Measurements from ENCODE around the gene TCHH.
"Not testable (repeated sequence)": the region's sequence is repeated elsewhere in the genome, so short reads cannot be mapped to it uniquely, and the experiment has no call there.

The TCHH gene

DNA sequence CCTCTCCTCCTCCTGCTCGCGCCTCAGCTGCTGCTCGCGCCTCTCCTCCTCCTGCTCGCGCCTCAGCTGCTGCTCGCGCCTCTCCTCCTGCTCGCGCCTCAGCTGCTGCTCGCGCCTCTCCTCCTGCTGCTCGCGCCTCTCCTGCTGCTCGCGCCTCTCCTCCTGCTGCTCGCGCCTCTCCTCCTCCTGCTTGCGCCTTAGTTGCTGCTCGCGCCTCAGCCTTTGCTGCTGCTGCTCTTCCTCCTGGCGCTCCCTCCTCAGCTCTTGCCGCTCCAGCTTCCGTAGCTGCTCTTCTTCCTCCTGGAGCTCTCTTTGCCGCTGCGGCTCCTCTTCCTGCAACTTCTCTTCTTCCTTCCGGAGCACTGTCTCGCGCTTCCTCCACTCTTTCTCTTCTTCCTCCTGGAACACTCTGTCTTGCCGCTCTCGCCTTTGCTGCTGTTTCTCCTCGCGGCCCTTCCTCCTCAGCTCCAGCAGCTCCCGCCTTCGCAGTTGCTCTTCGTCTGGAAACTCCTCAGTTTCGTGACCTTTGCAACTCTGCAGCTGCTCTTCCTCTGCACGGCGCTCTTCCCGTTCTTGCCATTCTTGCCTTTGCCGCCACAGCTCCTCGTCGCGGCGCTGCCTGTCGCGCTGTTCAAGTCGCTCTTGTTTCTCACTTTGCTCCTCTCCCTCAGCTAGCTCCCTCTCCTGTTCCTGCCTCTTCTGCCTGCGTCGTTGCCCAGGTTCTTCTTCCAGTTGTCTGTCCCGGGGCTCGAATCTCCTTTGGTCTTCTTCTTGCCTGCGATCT, 3.0 kb downstream of the TCHH start:
- no peak for DNase-seq (ENCODE audit: low read depth in 2 of 2)

DNA sequence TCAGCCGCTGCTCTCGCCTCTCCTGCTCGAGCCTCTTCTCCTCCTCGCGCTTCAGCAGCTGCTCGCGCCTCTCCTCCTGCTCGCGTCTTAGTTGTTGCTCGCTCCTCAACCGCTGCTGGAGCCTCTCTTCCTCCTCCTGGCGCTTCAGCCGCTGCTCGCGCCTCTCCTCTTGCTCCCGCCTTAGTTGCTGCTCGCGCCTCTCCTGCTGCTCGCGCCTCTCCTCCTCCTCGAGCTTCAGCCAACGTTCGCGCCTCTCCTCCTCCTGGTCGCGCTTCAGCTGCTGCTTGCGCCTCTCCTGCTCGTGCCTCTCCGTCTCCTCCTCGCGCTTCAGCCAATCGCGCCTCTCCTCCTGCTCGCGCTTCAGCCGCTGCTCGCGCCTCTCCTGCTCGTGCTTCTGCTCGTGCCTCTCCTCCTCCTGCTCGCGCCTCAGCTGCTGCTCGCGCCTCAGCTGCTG, 3.7 kb downstream of the TCHH start:
- no peak for DNase-seq (ENCODE audit: low read depth in 2 of 2)

DNA sequence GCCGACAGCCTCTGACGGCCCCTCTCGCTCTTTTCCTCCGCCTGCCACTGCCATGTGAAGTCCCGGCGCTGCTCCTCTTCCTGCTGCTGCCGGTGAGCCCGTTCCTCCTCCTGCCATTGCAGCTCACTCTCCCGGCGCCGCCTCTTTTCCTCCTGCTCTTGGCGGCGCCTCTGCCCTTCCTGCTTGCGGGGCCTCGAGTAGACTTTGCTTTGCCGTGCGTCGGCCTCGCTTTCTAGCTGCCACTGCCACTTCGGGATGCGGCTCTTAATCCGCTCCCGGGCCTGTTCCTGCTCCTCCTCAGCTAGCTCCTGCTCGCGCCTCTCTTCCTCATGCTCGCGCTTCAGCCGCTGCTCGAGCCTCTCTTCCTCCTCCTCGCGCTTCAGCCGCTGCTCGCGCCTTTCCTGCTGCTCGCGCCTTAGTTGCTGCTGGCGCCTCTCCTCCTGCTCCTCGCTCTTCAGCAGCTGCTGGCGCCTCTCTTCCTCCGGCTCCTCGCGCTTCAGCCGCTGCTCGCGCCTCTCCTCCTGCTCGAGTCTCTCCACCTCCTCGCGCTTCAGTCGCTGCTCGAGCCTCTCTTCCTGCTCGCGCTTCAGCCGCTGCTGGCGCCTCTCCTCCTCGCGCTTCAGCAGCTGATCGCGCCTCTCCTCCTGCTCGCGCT, 4.3 kb downstream of the TCHH start:
- no peak for DNase-seq (ENCODE audit: low read depth in 2 of 2)

DNA sequence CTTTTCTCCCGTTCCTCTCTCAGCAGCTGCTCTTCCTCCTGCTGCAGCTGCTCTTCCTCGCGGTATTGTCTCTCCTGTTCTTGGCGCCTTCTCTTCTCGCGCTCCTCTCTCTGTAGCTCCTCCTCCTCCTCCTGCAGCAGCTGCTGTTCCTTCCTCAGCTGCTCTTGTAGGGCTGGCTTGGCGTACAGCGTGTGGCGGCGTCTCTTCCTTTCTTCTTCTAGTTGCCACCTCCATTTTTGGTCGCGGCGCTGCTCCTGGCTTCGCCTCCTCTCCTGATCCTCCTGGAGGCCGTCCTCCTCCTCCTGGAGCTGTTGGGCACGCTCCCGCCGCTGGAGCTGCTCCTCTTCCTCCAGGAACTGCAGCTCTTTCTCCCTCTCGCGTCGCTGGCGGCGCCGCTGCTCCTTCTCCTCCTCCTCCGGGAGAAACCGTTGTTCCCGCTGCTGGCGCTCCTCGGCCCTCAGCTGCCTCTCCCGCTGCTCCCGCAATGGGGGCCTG, 4.8 kb downstream of the TCHH start:
- no peak for DNase-seq (ENCODE audit: low read depth in 2 of 2)

DNA sequence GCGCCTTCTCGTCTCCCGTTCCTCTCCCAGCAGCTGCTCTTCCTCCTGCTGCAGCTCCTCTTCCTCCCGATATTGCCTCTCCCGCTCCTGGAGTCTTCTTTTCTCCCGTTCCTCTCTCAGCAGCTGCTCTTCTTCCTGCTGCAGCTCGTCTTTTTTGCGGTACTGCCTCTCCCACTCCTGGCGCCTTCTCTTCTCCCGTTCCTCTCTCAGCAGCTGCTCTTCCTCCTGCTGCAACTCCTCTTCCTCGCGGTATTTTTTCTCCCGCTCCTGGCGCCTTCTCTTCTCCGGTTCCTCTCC, 5.3 kb downstream of the TCHH start:
- DNase-seq (ENCODE audit: low read depth in 2 of 2), result no peak

DNA sequence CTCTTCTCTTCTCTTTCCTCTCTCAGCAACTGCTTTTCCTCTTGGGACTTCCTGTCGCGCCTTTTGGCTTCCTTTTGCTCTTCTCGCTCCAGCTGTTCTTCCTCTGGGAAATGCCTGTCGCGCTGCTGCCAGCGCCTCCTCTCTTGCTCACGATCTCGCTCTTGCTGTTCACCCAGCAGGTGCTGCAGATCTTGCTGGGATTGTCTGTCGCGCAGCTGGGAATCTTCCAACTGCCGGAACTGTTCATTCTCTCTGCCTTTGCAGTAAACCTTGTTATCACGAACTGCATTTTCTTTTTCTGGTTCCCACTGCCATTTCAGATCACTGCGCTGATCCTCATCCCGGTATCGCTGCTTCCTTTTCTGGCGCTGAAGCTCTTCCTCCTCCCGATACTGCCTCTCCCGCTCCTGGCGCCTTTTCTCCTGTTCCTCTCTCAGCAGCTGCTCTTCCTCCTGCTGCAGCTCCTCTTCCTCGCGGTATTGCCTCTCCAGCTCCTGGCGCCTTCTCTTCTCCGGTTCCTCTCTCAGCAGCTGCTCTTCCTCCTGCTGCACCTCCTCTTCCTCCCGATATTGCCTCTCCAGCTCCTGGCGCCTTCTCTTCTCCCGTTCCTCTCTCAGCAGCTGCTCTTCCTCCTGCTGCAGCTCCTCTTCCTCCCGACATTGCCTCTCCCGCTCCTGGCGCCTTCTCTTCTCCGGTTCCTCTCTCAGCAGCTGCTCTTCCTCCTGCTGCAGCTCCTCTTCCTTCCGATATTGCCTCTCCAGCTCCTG, 5.8 kb downstream of the TCHH start:
- DNase-seq (ENCODE audit: low read depth in 2 of 2), result no peak

DNA sequence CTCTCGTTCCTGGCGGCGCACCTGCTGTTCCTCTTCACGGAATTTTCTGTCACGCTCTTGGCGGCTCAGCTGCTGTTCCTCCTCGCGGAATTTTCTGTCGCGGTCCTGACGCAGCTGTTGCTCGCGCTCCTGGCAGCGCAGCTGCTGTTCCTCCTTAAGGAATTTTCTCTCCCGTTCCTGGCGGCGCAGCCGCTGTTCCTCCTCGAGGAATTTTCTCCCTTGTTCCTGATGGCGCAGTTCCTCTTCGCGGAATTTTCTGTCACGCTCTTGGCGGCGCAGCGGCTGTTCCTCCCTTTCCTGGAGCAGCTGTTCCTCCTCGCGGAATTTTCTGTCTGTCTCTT, 6.4 kb downstream of the TCHH start:
- no peak for DNase-seq (ENCODE audit: low read depth in 2 of 2)

DNA sequence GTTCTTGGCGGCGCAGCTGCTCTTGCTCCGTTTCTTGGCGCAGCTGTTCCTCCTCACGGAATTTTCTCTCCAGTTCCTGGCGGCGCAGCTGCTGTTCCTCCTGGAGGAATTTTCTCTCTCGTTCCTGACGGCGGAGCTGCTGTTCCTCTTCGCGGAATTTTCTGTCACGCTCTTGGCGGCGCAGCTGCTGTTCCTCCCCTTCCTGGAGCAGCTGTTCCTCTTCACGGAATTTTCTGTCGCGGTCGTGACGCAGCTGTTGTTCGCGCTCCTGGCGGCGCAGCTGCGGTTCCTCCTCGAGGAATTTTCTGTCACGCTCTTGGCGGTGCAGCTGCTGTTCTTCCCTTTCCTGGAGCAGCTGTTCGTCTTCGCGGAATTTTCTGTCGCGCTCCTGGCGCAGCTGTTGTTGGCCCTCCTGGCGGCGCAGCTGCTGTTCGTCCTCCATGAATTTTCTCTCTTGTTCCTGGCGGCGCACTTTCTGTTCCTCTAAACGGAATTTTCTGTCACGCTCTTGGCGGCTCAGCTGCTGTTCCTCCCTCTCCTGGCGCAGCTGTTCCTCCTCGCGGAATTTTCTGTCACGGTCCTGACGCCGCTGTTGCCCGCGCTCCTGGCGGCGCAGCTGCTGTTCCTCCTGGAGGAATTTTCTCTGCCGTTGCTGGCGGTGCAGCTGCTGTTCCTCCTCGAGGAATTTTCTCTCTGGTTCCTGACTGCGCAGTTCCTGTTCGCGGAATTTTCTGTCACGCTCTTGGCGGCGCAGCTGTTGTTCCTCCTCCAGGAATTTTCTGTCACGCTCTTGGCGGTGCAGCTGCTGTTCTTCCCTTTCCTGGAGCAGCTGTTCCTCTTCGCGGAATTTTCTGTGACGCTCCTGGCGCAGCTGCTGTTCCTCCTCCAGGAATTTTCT, 7.0 kb downstream of the TCHH start:
- no peak for DNase-seq (ENCODE audit: low read depth in 2 of 2)

DNA sequence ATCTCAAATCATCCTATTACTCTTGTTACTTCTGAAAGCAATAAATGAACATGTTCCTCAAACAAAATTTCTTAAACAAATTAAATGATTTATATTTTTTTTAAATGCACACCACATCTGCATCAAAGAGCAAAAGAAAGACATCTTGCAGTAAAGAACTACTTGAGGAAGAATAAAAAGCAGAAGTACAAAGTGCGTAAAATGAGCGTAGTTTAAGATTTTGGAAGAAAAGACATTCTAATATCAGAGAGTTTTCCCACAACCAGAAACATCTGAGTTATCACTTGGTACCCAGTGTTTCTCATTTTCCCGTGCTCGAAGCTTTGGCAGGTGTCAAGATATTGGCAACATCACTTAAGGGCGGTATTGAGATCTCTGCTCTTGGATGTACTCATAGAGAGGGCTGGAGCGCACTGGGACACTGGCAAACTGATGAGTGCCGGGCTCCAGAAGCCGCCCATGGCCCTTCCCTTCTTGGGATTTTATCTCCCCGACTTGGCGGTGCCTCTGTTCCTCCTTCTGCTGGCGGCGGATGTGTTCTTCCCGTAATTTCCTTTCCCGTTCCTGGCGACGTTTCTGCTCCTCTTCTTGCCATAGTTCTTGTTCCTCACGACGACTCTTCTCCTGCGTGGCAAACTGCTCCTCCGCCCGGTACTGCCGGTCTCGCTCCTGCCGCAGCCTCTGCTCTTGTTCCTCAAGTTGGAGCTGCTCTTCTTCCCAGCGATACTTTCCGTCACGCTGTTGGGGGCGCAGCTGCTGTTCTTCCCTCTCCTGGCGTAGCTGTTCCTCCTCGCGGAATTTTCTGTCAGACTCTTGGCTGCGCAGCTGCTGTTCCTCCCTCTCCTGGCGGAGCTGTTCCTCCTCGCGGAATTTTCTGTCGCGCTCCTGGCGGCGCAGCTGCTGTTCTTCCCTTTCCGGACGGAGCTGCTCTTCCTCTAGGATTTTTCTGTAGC, 7.9 kb downstream of the TCHH start:
- no peak for DNase-seq (ENCODE audit: low read depth in 2 of 2)

DNA sequence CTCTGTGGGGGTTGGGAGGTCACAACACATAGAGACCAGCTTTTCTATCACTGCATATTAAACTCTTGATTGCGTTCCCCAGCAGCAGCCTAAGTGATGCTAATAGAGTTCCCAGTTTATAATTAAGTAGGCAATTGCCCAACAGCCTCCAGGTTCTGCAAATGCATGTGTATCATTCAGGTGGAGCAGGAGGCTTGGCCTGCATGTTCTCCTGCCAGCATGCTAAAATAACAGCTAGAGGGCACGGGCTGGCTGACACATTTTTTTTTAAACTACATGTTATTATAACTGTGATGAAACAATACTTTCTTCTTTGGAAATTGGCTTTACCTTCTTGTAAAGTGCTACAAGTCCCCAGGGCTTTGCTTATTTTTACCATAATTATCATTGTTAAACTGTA, 10.4 kb downstream of the TCHH start:
- no peak for DNase-seq (ENCODE audit: low read depth in 2 of 2)

DNA sequence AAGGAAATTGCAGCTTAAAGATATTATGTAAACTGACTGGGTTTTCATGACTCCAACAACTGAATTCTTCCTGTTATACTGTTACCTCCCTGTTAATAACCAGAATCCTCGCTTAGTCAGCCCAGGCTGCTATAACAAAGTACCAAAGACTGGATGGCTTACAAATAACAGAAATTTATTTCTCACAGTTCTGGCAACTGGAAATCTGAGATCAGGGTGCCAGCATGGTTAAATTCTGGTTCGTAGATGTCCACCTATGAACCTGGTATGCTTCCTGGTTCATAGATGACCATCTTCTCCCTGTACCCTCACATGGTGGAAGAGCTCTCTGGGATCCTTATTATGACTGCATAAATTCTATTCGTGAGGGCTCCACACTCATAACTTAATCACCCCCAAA, 18.3 kb downstream of the TCHH start:
- no peak for DNase-seq (ENCODE audit: low read depth in 2 of 2)

DNA sequence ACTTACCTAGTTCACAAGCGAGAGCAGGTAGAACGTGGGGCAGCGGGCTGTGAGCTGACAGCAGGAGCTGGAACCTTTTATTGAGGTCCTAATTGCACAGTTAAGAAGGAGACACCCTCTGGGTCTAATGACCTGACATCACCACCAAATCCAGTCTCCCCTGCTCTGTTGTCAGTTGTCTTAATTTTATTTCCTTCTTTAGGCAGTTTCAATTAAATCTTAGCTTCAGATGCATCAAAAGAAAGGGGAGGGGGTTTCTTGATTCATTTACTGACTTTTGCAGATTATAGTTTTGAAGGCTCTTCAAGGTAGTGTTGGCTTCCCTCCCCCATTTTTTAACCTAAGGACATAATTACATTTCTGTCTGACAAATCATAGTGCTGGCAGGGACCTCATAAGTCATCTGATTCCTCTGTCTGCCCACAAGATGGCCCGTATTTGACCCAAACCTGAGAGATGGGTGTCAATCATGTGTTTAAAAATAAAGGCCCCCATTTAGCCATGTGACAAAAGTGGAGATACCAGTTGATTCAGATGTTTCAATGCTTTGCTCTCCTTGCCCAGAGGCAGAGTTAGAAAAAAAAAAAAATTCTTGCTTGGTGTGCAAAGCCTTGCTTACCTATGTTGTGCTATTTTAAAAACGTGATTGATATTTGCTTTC, 26.1 kb downstream of the TCHH start, which contains the start of gene TCHHL1:
TSS of gene TCHHL1 (minus strand) at position 51 of the 661 bp plus-strand sequence. CDS start 921 bp downstream, outside the sequence.
- DNase-seq (ENCODE audit: low read depth in 2 of 2), result no peak

DNA sequence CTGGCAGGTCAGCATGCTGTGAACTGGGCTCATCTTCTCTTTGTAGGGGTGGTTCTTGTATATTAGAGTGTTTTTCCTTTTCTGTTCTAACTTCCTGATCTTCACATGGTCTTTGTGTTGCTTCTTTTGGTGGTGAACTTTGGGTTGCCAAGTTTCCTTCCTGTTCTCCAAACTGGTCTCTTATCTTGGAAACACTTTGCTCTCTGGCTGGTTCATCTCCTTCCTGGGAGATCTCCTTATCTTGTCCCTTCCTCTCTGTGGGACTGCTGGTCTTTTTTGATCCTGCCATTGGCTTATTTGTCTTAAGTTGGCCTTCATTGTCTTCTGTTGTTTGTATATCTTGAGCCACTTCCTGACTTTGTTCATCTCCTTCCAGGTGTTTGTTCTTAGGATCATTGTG, 28.5 kb downstream of the TCHH start:
- no peak for DNase-seq (ENCODE audit: low read depth in 2 of 2)

DNA sequence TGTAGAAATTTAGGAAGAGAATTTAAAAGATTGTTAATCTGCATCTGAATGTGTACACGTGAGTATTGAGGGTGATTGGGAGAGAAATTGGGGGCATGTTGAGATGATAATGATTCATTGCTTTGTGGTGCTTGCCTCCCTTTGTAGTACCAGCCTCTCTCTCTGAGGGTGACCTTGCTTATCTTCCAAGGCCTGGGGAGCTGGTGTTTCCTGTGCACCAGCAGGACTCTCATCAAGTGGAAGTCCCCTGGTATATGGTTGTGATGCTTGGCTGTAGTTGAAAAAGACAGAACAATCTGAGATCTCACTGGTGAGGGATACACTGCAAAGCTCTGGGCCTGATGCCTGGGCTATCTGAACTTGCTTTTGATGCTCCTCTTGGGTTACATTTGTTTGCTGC, 30.4 kb downstream of the TCHH start:
- DNase-seq (ENCODE audit: low read depth in 2 of 2), result no peak

DNA sequence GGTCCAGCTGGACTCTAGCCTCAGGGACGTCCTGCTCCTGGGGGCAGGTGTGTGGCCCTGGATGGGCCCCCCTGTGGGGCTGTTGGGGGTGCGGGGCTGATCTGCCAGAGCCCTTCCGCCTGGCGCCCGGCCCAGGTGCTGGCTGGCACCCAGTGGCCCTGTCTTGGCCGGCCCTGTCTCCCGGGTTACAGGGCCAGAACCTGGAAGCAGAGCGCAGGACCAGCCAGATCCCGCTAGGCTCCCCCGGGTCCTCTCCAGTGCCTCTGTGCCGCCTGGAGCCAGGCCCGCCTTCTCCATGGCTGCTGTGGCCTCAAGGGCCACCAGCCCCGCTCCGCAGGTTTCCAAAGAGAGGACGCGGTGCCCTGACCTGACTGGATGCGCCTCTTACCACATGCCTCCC, 34.2 kb downstream of the TCHH start:
- not testable (repeated sequence) for DNase-seq (ENCODE audit: low read depth in 2 of 2)

DNA sequence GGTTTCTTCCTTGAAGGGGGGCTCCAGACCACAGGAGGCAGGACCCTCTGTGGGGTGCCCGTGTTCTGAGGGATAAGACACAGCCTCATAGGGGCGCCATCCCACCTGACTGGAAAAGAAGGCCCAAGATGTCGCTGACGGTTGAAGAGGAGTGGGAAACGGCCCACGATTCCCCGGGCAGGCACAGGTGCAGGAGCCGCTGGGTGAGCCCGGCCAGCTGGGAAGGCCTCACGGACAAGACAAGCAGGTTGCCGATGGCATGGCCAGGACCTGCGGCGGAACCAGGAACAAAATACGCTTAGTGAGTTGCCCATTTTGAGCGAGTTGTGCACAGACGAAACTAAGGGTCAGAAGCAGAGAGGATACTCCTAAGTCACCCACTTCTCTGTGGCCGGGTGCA, 34.8 kb downstream of the TCHH start:
- not testable (repeated sequence) for DNase-seq (ENCODE audit: low read depth in 2 of 2)

DNA sequence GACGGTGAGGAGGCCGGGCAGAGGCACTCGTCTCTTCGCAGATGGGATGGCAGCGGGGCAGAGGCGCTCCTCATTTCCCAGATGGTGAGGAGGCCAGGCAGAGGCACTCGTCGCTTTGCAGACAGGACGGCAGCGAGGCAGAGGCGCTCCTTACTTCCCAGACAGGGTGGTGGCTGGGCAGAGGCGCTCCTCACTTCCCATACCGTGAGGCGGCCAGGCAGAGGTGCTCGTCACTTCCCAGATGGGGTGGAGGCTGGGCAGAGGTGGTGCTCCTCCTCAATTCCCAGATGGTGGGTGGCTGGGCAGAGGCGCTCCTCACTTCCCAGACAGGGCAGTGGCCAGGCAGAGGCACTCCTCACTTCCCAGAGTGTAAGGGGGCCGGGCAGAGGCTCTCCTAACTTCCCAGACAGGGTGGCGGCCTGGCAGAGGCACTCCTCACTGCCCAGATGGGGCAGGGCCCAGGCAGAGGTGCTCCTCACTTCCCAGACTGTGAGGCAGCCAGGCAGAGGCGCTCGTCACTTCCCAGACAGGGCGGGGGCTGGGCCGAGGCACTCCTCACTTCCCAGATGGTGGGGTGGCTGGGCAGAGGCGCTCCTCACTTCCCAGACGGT, 36.3 kb downstream of the TCHH start:
- no peak for DNase-seq (ENCODE audit: low read depth in 2 of 2)

DNA sequence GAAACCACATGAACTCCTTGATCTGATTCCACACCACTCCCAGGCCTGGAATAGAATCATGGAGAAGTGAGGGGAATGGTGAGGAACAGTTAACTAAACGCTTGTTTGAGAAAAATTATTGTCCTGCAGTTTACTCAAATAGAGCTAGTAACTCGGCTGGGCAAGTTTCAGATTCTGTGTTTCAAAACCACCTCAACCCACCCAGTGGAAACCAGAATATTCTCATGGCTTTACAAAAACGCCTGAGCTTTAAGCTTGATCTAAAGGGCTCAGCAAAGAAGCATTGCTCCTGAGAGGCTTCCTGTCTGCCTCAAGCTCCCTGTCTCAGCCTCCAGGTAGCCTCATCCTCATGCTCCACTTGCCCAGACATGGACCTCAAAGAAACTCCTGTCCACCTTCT, 42.9 kb downstream of the TCHH start:
- DNase-seq (ENCODE audit: low read depth in 2 of 2), result no peak

DNA sequence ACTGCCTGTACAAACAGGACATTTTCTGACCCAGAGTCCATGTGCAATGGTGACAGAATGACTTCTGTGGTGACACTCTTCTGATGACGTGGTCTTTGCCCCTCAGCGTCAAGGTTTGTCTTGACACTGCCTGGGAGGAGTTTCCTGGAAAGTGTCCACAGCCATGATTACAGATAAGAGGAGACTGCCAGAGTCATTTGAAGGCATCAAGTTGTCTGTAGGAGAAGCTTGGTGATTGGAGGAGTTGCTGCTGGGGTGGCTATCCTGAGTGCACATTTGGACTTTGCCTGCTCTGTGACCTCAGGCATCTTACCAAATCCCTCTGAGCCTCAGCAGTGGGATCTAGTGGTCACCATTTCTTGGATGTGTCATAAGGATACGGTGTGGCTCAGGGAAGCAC, 44.1 kb downstream of the TCHH start:
- DNase-seq (ENCODE audit: low read depth in 2 of 2), result no peak

DNA sequence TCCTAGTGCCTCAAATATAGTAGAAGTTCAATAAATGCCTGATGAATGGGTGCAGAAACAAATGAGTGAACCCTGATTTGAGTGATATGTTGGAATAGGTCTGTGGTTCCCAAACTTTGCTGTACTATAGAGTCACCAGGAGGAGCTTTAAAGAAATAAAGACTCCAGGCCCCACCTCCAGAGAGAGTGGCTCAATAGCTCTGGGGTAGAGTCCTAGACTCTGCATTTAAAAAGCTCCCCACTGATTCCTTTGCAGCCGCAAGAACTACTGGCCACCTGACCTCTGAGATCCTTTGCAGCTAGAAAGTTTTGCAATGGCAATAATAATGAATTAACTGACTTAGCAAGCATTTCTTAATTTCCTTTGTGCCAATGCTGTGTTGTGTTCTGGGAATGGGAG, 47.3 kb downstream of the TCHH start:
- no peak for DNase-seq (ENCODE audit: low read depth in 2 of 2)
